C4-2B (cell line): ENCODE data around the gene OR13J1.

ENCODE experiments used
- ZFX ChIP-seq: fragments of 450-650 bp; IDR thresholded peaks from 2 replicates; pipeline ENCODE4 v1.6.1; 2017
- TF ChIP-seq, protein P1 (sequence below): fragments of 450-650 bp; conservative IDR thresholded peaks from 2 replicates; pipeline ENCODE4 v1.5.1; 2017; ENCODE audit warnings: mild to moderate bottlenecking

GRCh38 chr9:35827486-35827885 is 42.7 kb downstream of the OR13J1 start:
- TF ChIP-seq, protein P1, sequence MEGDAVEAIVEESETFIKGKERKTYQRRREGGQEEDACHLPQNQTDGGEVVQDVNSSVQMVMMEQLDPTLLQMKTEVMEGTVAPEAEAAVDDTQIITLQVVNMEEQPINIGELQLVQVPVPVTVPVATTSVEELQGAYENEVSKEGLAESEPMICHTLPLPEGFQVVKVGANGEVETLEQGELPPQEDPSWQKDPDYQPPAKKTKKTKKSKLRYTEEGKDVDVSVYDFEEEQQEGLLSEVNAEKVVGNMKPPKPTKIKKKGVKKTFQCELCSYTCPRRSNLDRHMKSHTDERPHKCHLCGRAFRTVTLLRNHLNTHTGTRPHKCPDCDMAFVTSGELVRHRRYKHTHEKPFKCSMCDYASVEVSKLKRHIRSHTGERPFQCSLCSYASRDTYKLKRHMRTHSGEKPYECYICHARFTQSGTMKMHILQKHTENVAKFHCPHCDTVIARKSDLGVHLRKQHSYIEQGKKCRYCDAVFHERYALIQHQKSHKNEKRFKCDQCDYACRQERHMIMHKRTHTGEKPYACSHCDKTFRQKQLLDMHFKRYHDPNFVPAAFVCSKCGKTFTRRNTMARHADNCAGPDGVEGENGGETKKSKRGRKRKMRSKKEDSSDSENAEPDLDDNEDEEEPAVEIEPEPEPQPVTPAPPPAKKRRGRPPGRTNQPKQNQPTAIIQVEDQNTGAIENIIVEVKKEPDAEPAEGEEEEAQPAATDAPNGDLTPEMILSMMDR = no peak
- no peak for TF ChIP-seq ZFX
